ENCODE results near the gene HOXB7. TPM values are rescaled to one million over a fixed set of nuclear protein-coding genes. Genes with fewer than 3 reads are reported as not detected.

HOXB7 gene
- total and polyA plus RNA-seq, 8 donors: 2.4 to 10.5 (median 6.4) TPM

DNA sequence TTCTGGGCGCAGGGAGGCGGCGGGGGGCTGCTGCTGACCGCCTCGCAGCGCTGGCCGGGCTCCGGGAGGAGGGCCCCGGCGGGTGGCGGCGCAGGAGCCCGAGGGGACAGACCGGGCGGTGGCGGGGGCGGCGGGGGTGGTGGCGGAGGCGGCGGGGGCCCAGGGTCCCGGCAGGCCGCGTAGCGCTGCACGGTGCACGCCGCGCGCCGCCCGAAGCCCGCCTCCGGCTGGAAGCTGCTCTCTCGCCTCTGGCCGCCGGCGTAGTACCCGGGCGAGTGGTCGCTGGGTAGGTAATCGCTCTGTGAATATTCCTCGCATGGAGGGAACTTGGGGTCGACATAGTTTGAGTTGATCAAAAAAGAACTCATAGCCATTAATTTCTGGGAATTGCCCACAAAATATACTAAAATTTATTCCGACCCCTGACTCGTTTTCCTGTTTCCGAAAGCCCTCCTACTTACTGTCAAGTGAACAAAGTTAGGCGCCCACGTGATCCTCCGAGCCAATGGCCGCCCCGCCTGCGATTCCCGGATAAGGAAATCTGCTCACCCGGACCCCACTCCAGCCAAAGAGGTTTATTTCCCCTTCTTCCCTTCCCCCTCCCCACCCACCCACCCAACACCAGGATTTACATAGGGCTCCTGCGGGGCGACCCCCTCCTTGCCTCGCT, 32.7 kb downstream of the HOXB7 start, which contains the start of gene HOXB4:
Gene HOXB4 (minus strand): TSS at position 405 of the 670 bp plus-strand sequence. CDS start 31 bp downstream, at position 374.
- intact Hi-C loops (cut with DNase I): no loop called here
- Histone ChIP-seq H3K4me3 (peak within 1 kb of the TSS; percentile 29 to 46), H3K36me3 (no peaks in the 10 kb centered on the region), H3K27me3 (peaks cover 64 to 100% of the 10 kb centered on the region in 2 donors), H3K9me3 (no peaks in the 10 kb centered on the region), H3K27ac (peak within 1 kb of the TSS; percentile 72 to 95), H3K4me1 (peaks cover 3 to 46% of the 10 kb centered on the region in 2 donors)
- DNase-seq: peak in 3 of 4 donors; percentile 86 to 90 (median 87)
- no peak for TF ChIP-seq CTCF (IDR thresholded peaks at IDR 0.05)
- peak; percentile 56 for ATAC-seq

- Histone ChIP-seq H3K36me3 (no peaks in the 10 kb centered on the region), H3K27me3 (peaks cover 62 to 100% of the 10 kb centered on the region in 2 donors), H3K4me3 (peak overlapping the region; percentile 29 to 46), H3K4me1 (peaks cover 3 to 42% of the 10 kb centered on the region in 2 donors), H3K9me3 (no peaks in the 10 kb centered on the region), H3K27ac (peak overlapping the region; percentile 72 to 95)
- no peak for TF ChIP-seq CTCF (IDR thresholded peaks at IDR 0.05)
- ATAC-seq (no peak), DNase-seq (no peak)
- intact Hi-C loops (cut with DNase I): no loop called here
These were observed 33.4 kb downstream of the HOXB7 start for GRCh38 chr17:48577330-48577945.

DNA sequence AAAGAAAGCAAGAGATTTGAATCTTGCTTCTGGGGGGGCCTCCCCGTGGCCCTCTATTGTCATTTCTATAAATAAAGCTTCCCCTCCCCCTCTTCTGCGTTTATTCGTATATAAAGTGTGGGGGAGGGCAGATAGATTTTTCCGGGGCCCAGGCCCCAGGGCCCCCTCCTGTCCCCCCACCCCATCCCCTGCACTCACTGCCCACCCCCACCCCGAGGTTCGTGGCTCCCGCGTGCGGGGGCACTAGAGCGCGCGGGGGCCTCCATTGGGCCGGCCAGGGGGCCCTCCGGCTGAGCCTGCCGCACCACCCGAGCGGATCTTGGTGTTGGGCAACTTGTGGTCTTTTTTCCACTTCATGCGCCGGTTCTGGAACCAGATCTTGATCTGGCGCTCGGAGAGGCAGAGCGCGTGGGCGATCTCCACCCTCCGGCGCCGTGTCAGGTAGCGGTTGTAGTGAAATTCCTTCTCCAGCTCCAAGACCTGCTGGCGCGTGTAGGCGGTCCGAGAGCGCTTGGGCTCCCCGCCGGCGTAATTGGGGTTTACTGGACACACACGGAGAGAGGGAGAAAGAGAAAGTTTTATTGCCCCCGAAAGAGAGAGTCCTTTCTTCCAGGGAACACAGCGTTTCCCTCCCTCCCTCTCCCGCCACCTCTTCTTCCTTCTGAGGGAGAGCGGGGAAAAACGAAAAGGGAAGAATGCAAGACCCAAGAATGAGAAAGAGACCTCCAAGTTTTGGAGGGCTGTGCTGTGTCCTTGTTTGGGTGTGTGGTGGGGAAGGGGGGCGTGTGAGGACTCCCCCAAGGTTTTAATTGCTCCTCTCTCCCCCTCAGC, 34.1 kb downstream of the HOXB7 start:
- no peaks in the 10 kb centered on the region for H3K9me3 ChIP-seq
- no peak for TF ChIP-seq CTCF (IDR thresholded peaks at IDR 0.05)
- peak overlapping the region; percentile 29 to 46 for H3K4me3 ChIP-seq
- H3K36me3 ChIP-seq: no peaks in the 10 kb centered on the region
- ATAC-seq: no peak
- H3K27ac ChIP-seq: peak overlapping the region; percentile 72 to 95
- no peak for DNase-seq
- intact Hi-C loops (cut with DNase I): no loop called here
- H3K27me3 ChIP-seq: peaks cover 55 to 100% of the 10 kb centered on the region in 2 donors
- H3K4me1 ChIP-seq: peaks cover 3 to 34% of the 10 kb centered on the region in 2 donors

DNA sequence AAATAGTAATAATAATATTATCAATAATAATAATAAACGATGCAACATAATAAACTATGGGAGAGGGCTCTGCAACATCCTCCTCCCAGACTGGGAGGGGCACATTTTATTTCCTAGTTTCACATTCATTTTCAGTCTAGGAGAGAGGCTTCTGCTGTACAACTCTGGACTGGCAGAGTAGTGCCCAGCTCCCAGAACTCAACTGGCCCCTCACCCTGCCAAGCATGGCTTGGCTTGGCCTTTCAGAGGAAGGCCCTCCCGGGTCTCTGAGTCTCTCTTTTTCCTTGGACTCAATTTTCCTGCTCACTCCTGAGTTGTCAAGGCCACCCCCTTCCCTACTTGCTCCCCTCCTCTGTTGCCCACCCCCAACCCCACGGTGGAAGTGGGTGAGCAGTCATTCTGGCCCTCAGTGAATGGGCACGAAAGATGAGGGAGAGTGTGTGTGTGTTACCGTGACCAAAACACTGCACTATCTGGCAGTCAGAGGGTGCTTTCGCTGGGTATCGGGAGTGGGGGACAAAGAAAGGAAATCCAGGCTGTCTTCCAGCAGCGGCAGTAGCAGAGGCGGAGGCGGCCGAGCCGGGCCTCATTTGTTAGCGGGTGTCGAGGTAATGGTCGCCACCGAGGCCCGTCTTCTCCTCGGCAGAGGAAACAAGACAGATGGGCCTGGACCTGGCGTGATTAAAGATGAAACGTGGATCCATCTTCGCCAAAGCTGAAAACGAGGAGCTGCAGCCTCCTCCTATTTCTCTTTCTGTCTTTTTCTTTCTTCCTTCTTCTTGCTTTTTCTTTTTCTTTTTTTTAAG, 34.9 kb downstream of the HOXB7 start:
- peaks cover 47 to 100% of the 10 kb centered on the region in 2 donors for H3K27me3 ChIP-seq
- H3K4me3 ChIP-seq: peak overlapping the region in 1 of 2 donors; percentile 46
- no peak for DNase-seq

More for the DNA sequence above, 34.9 kb downstream of the HOXB7 start:
- H3K9me3 ChIP-seq: no peaks in the 10 kb centered on the region
- H3K36me3 ChIP-seq: no peaks in the 10 kb centered on the region
- peaks cover 3 to 31% of the 10 kb centered on the region in 2 donors for H3K4me1 ChIP-seq
- peak overlapping the region; percentile 72 to 95 for H3K27ac ChIP-seq
- no peak for ATAC-seq
- no peak for TF ChIP-seq CTCF (IDR thresholded peaks at IDR 0.05)
- intact Hi-C loops (cut with DNase I): no loop called here
